Ovary (tissue), 9 donors: Measurements from ENCODE around the gene ITPR1. TPM values are rescaled to one million over a fixed set of nuclear protein-coding genes. Genes with fewer than 3 reads are reported as not detected.

Source experiments
- DNase-seq, 5 donors: peaks; one replicate each; pipeline ENCODE4 v3.0.0-alpha.2; 2019 to 2020
- H3K27ac ChIP-seq, 2 donors: fragments of 200-600 bp; one replicate each; pipeline versions ENCODE4 v1.5.1 to v1.8.0; 2019 to 2022
- H3K27me3 ChIP-seq: fragments of 200-600 bp; one replicate; pipeline ENCODE4 v1.8.0; 2022
- H3K36me3 ChIP-seq: fragments of 200-600 bp; sonication (generic); one replicate; pipeline ENCODE4 v1.5.1; 2019
- H3K4me1 ChIP-seq: one replicate; pipeline ENCODE4 v1.8.1; 2013; ENCODE audit warnings: mild to moderate bottlenecking, moderate library complexity; ENCODE audit not compliant: insufficient read depth
- H3K4me3 ChIP-seq: fragments of 200-600 bp; sonication (generic); one replicate; pipeline ENCODE4 v1.5.1; 2017
- H3K9me3 ChIP-seq, 2 donors: fragments of 200-600 bp in 1 of 2; sonication (generic) in 1 of 2; one replicate each; pipeline versions ENCODE4 v1.5.1 to v1.8.1; 2013 to 2019; ENCODE audit warnings: mild to moderate bottlenecking in 1 of 2, moderate library complexity in 1 of 2
- CTCF ChIP-seq, 3 donors: fragments of 450-650 bp in 2 of 3; fragments of 200-600 bp in 1 of 3; IDR thresholded peaks; one replicate each; pipeline versions ENCODE4 v1.5.1 to v1.8.0; 2016 to 2022; ENCODE audit warnings: antibody characterized with exemption in 3 of 3, mild to moderate bottlenecking in 1 of 3
- EP300 ChIP-seq: sonication (generic); formaldehyde crosslinking; IDR thresholded peaks from one replicate; pipeline ENCODE4 v1.6.1; 2017; ENCODE audit warnings: antibody characterized with exemption
- POLR2A ChIP-seq: fragments of 450-650 bp; IDR thresholded peaks from one replicate; pipeline ENCODE4 v1.6.1; 2017; ENCODE audit warnings: antibody characterized with exemption, mild to moderate bottlenecking, moderate library complexity
- WGBS, 3 donors: extraction: QIAGEN DNeasy Blood & Tissue Kit in 1 of 3; methylation state at CpG; one replicate each; pipeline versions ENCODE4 v1.1.5 to v1.1.7; 2013 to 2017; 5-methylcytosine and 5-hydroxymethylcytosine counted together
- intact Hi-C, 4 donors: fragments of 100-400 bp; cut with DNase I; formaldehyde crosslinking; loops; one replicate each; pipeline versions ENCODE4 v1.11.0 to v1.15.1; 2022 to 2023
- polyA plus RNA-seq, 2 donors: library from polyadenylated mRNA; stranded (reverse); fragments of 200-250 nt in 1 of 2; fragments of 350-450 nt in 1 of 2; fragmentation: Illumina TruSeq in 1 of 2; extraction: RNeasy Lipid Tissue Mini Kit (QIAGEN cat#74804) in 1 of 2; gene quantifications; one replicate each; pipeline ENCODE4 v1.2.3, GENCODE V29; 2013 to 2014
- total RNA-seq, 7 donors: library from RNA; depleted of rRNA in 2 of 7; stranded (reverse); fragments of >200 nt in 2 of 7; fragmentation: NEBNext Ultra II Directional in 3 of 7; extraction: Animal tissue kit (Norgen Biotek cat#: 25700) in 3 of 7; gene quantifications; one replicate each; pipeline versions ENCODE4 v1.1.0 to v1.2.4, GENCODE V29; 2016 to 2023
- donor health status: DM: no; HTN: no; CAD: no; lungs with moderate emphysema.
- donor health status: DM: no; HTN: no; CAD: no.
- donor health status: Bipolar disorder and iron deficiency.
- donor health status: DM: yes; HTN: yes; CAD: no.
- donor health status: DM: no; HTN: no; CAD: no.
- donor health status: DM: yes; HTN: yes; CAD: no.

The ITPR1 gene
- total and polyA plus RNA-seq, 9 donors, result 59.5 to 313 (median 144) TPM

- no peaks in the 10 kb centered on the region for H3K27me3 ChIP-seq
- peak in 1 of 5 donors; percentile 50 for DNase-seq
- 59 to 71% (median 61%) methylated on average over 5 of the region's 5 CpGs for WGBS, 3 donors
- no peak overlapping the region for H3K4me3 ChIP-seq
- H3K27ac ChIP-seq, result peak overlapping the region in 1 of 2 donors; percentile 21
- H3K36me3 ChIP-seq, result no peaks in the 10 kb centered on the region
- TF ChIP-seq CTCF (IDR thresholded peaks at IDR 0.05), result no peak
- TF ChIP-seq POLR2A, result no peak
- no peak for TF ChIP-seq EP300
- intact Hi-C loops, result no loop called here
- no peaks in the 10 kb centered on the region for H3K9me3 ChIP-seq
- peaks cover 14% of the 10 kb centered on the region for H3K4me1 ChIP-seq
Measured at GRCh38 chr3:4520033-4520816, 27.1 kb downstream of the ITPR1 start.

GRCh38 chr3:4522947-4523346 is 29.8 kb downstream of the ITPR1 start:
- TF ChIP-seq POLR2A (no peak), EP300 (no peak), CTCF (IDR thresholded peaks at IDR 0.05) (no peak)
- Histone ChIP-seq H3K27ac (no peak overlapping the region), H3K4me3 (no peak overlapping the region), H3K36me3 (no peaks in the 10 kb centered on the region), H3K9me3 (no peaks in the 10 kb centered on the region), H3K27me3 (no peaks in the 10 kb centered on the region), H3K4me1 (peaks cover 12% of the 10 kb centered on the region)
- DNase-seq, result no peak
- intact Hi-C loops, result no loop called here
- 79 to 88% (median 83%) methylated on average over 7 of the region's 7 CpGs for WGBS, 3 donors

- no peak for DNase-seq
- Histone ChIP-seq H3K4me1 (peaks cover 14% of the 10 kb centered on the region), H3K27me3 (no peaks in the 10 kb centered on the region), H3K4me3 (no peak overlapping the region), H3K9me3 (no peaks in the 10 kb centered on the region), H3K36me3 (no peaks in the 10 kb centered on the region), H3K27ac (no peak overlapping the region)
- TF ChIP-seq EP300 (no peak), POLR2A (no peak), CTCF (IDR thresholded peaks at IDR 0.05) (no peak)
- intact Hi-C loops, result no loop called here
- 22 to 28% (median 25%) methylated on average over 12 of the region's 12 CpGs for WGBS, 3 donors
Measured at GRCh38 chr3:4523710-4524698, 30.9 kb downstream of the ITPR1 start.

GRCh38 chr3:4525560-4526223 is 32.5 kb downstream of the ITPR1 start:
- TF ChIP-seq POLR2A (no peak), CTCF (IDR thresholded peaks at IDR 0.05) (no peak), EP300 (no peak)
- H3K4me3 ChIP-seq, result no peak overlapping the region
- peaks cover 7% of the 10 kb centered on the region for H3K4me1 ChIP-seq
- H3K36me3 ChIP-seq, result no peaks in the 10 kb centered on the region
- no peak for DNase-seq
- 79 to 85% (median 82%) methylated on average over 3 of the region's 3 CpGs for WGBS, 3 donors
- no peak overlapping the region for H3K27ac ChIP-seq
- no peaks in the 10 kb centered on the region for H3K27me3 ChIP-seq
- intact Hi-C loops, result no loop called here
- H3K9me3 ChIP-seq, result no peaks in the 10 kb centered on the region
